GM20000 (cell line): ENCODE data around the gene TSPOAP1.

ENCODE experiments used
- DNase-seq: peaks from one replicate; pipeline ENCODE4 v3.0.0; 2012; ENCODE audit warnings: low spot score
- CTCF ChIP-seq: IDR thresholded peaks from 2 replicates; pipeline ENCODE4 v1.5.1; 2012; ENCODE audit warnings: mild to moderate bottlenecking, control low read depth; ENCODE audit errors: extremely low read depth, missing control alignments

TSPOAP1 gene

GRCh38 chr17:58305626-58306025 is 23.0 kb downstream of the TSPOAP1 start:
- TF ChIP-seq CTCF = no peak
- DNase-seq = no peak

- no peak for TF ChIP-seq CTCF
These were observed 23.7 kb downstream of the TSPOAP1 start for GRCh38 chr17:58304750-58305486.

GRCh38 chr17:58303971-58304749 is 24.4 kb downstream of the TSPOAP1 start:
- DNase-seq = peak; percentile 91
- peak; percentile 70 for TF ChIP-seq CTCF

More at GRCh38 chr17:58304750-58305486, 23.7 kb downstream of the TSPOAP1 start:
- no peak for DNase-seq

- no peak for DNase-seq
- no peak for TF ChIP-seq CTCF
These were observed 25.5 kb downstream of the TSPOAP1 start for GRCh38 chr17:58302919-58303585.

- no peak for DNase-seq
- no peak for TF ChIP-seq CTCF
These were observed 26.2 kb downstream of the TSPOAP1 start for GRCh38 chr17:58302171-58302918.

- no peak for DNase-seq
- TF ChIP-seq CTCF = no peak
These were observed 27.0 kb downstream of the TSPOAP1 start for GRCh38 chr17:58301504-58302150.
